HG03520 (cell line): ENCODE data around the gene TAX1BP3.

Experiments used
- ATAC-seq: cut with Tn5 transposase; IDR thresholded peaks from one replicate; pipeline ENCODE4 v1.9.1; 2021; ENCODE audit warnings: mild to moderate bottlenecking, moderate library complexity; ENCODE audit not compliant: unreplicated experiment

The TAX1BP3 gene

GRCh38 chr17:3659541-3660111 is 8.8 kb downstream of the TAX1BP3 start:
- no peak for ATAC-seq

- ATAC-seq: no peak
Observed at GRCh38 chr17:3658784-3659449, 9.5 kb downstream of the TAX1BP3 start.

DNA sequence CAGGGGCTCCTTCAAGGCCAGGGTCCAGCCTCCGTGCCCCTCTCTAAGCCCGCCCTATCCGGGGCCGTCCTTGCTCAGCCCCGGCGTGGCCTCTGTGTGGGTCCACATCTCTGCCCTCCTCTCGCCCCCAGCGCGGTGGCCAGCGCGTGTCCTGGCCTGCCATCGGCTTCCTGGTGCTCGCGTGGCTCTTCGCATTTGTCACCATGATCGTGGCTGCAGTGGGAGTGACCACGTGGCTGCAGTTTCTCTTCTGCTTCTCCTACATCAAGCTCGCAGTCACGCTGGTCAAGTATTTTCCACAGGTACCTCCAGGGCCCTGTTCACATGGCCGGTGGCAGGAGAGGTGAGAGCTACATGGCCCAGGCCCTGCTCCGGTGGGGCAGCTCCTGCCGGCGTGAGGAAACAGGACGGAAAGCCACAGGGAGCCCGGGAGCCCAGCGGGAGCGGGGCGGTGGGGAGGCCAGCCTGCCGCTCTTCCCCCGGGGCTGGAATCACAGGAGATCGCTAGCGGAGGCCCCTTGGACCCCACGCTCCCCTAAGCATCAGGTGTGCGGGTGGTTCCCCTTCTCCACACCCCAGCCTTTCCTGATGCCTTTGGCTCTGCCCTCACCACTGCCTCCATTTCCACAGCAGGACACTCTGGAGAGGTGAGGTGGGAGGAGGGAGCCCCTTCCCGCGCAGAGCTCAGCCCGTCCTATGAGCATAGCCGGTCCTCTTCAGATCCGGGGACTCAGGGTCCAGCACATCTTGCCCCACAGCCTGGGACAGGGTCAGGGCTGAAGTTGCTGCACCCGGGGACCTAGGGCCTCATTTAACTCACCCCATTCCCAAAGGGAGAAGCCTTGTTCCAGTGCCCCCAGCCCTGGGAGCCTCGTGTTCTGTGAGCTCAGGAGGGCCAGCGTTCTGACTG is 10.2 kb downstream of the TAX1BP3 start:
- no peak for ATAC-seq

DNA sequence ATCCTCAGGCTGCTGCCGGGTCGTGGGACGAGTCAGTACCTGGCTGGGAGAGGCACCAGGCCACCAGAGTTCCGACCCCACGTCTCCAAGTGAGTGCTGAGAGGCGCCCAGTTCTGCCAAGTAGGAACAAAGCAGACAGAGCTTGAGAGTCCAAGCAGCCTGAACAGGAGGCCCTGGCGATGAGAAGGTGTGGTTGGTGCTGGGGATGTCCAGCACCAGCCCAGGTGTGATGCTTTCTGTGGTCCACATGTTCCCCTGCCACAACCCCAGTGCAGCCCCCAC is 10.8 kb downstream of the TAX1BP3 start:
- ATAC-seq: no peak

DNA sequence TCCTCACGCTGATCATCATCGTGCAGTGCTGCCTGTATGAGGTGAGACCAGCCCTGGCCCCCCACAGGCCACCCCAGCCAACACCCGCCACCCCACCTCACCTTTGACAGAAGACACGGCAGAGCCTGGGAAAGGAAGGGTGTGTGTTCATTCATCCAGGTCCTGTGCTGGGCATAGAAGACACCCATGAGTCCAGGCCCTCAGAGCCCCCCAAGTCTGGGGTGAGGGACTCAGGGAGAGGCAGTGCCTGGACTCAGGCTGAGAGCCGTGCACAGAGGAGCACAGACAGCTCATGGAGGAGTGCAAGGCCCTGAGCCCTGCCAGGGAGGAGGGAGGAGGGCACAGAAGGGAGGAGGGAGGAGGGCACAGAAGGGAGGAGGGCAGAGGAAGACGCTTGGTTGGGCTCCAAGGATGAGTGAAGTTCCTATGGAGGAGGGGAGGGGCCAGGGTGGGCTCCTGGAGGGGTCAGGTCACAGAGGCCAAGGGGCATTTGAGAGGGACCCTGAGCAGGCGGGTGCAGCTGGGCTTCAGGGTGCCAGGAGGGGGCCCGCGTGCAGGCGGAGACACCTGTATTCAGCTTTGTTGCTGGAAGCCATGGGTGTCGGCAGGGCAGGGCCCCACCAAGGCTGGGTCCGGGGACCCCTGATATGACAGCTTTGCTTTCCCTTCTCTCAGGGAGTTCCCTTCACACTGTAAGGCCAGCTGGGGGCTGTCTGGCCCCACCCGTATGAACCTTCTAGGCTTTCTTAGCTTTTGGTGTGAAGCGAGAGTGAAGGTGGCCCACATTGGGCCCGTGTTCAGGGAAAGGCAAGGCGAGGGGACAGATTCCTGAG is 11.4 kb downstream of the TAX1BP3 start:
- ATAC-seq: no peak

GRCh38 chr17:3656353-3656752 is 12.0 kb downstream of the TAX1BP3 start:
- no peak for ATAC-seq

DNA sequence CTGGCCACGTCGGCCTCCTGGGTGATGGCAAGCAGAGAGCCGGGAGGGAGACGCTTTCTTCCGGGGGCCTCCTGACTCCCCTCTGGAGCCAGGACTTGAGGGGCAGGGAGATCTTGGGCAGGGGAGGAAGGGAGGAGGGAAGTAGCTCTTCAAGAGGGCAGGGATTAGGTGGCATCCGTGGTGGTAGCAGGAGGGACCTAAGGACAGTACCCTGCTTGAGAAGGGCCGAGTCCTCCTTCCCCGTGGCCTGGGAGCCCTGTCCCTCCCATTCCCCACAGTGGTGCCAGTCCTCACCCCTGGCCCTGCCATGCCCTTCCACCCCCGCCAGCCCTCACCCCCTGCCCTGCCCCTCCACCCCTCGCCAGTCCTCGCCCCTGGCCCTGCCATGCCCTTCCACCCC is 12.6 kb downstream of the TAX1BP3 start:
- ATAC-seq: no peak

DNA sequence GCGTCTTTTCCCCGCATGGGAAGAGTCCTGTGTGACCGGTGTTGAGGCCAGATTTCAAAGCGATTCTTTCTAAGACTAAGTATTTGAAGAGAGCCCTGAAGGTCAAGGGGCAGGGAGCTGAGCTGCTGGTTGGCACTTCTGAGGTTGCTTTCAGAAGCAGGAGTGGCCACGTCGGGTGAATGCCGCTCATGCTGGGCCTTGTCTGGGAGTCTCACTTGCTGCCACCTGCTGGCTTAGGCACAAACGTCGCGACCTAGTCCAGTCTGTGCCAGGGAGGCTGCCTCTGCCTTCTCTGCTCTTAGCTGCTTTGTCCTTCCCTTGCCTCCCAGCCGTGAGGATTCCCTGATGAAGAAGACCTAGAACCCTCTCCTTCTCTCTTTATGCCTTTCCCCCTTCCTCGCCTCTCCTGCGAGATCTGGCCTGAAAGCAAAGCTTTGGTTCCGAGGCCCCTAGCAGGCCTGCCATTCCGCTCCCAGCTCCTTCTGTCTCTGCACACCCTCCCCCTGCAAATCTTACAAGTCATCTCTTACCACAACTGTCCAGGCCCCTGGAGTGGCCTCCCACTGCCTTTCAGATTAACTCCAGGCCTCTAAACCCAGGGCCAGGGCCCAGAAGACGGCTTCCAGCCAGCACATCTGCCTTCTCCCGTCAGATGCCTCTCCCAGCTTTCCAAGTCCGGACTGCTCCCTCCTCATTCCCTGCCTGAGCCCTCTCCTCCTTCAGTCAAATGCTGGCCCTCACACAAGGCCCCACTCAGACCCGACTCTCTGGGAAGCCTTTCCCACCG is 20.4 kb downstream of the TAX1BP3 start:
- no peak for ATAC-seq

- no peak for ATAC-seq
Observed at GRCh38 chr17:3647251-3647650, 21.1 kb downstream of the TAX1BP3 start.

- ATAC-seq: no peak
Observed at GRCh38 chr17:3645310-3645709, 23.1 kb downstream of the TAX1BP3 start.

GRCh38 chr17:3643889-3644349 is 24.5 kb downstream of the TAX1BP3 start:
- no peak for ATAC-seq

DNA sequence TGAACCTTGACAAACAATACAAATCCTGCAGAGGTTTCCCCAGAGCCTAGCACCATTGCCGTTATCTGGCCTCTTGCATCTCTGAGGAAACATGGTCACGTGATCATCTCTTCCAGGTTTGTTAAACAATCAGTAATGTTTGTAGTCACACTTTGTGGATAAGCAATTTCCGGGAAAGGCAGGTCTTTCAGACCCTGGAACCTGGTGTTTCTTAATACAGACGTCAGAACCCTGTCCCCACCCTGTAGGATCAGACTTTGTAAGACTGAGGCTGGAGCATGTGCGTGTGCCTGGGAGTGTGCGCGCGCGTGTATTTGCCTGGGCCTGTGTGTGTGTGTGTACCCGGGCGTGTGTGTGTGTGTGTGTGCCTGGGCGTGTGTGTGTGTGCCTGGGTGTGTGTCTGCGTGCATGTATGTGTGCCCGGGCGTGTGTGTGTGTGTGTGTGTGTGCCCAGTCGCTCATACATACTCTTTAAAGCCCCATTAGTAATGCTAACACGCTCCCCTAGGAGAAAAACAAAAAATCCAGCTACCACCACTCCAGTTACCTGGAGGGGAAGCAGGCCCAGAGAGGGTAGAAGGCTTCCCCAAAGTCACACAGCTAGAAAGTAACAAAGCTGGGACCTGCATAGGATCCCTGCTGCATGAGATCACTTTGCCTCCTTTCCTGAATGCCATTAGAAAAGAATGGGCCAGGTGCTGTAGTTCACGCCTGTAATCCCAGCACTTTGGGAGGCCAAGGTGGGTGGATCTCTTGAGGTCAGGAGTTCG is 26.5 kb downstream of the TAX1BP3 start:
- no peak for ATAC-seq

DNA sequence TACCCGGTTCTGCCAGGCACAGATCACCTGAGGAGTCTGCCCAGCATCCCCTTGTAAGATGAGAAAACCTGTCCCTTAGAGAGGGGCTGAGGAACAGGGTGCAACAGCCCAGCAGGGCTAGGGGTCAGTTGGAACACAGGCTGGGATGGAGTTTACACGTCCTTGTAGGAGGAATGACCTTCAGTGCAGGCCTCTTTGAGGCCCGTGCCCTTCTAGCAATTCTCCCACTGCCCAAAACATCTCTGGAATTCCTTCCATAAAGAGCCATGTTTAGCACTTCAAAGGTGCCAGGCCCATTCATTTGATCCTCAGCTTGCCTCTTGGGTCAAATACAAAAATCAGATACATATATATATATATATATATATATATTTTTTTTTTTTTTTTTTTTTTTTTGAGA is 27.4 kb downstream of the TAX1BP3 start:
- ATAC-seq: no peak

GRCh38 chr17:3639981-3640596 is 28.3 kb downstream of the TAX1BP3 start:
- ATAC-seq: no peak

DNA sequence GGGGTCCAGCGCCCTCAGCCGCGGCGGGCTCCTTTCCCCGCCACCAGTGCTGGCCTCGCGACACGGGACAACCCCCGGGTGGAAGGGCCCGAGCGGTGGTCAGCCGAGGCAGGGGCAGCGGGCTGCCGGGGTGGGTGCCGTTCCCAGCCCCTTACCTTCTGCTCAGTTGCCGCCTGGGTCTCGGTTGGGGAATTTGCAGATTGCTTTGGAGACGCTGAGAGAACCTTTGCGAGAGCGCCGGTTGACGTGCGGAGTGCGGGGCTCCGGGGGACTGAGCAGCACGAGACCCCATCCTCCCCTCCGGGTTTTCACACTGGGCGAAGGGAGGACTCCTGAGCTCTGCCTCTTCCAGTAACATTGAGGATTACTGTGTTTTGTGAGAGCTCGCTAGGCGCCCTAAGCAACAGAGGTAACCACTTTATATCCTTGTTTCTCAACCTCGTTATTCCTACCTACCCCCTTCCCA is 31.4 kb downstream of the TAX1BP3 start:
- peak; percentile 1 for ATAC-seq

DNA sequence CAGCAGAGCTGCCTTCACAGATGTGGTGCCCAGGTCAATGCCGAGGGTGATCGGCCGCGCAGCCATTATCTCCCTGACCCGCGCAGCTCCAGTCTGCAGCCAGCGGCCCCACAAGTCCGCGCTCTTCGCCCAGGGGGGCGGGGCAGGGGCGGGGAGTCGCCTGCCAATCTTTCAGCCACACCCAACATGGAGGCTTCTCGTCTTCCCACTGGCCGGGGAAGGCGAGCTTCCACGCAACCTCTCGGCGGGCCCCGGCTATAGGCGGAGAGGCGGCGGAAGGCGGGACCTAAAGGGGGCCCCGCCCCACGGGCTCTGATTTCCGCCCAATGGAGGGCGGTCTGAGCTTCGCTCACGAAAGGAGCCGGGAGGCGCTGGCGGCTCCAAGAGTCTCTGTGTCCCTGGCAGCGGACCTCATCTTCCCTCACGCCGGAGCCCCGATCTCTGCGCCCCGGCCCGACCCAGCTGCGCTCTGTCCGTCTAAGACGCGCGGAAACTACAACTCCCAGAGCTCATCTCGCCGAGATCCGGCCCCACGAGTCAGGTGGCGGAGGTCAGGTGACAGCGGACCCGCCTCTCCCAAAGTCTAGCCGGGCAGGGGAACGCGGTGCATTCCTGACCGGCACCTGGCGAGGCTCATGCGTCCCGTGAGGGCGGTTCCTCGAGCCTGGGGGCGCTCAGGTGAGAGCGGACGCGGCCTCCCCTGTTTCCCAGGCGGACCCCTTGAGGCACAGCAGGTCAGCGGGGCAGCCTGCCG is 32.0 kb downstream of the TAX1BP3 start, which contains the start of the genes CTNS and SHPK:
TSS of gene CTNS (plus strand) at position 607 of the 754 bp plus-strand sequence. CDS start 3,447 bp downstream, outside the sequence.
TSS of gene SHPK (minus strand) at position 97 of the 754 bp plus-strand sequence. CDS start at position 66, 31 bp downstream.
- peak; percentile 88 for ATAC-seq

- ATAC-seq: no peak
Observed at GRCh38 chr17:3635474-3636153, 32.8 kb downstream of the TAX1BP3 start.
